ENCODE data around the gene HSPBAP1.

The HSPBAP1 gene

GRCh38 chr3:122793568-122794416 is at the start of gene HSPBAP1:
Gene HSPBAP1 (minus strand): TSS chr3:122793831. CDS start chr3:122793680, 151 bp downstream.
- TF ChIP-seq, protein P1, sequence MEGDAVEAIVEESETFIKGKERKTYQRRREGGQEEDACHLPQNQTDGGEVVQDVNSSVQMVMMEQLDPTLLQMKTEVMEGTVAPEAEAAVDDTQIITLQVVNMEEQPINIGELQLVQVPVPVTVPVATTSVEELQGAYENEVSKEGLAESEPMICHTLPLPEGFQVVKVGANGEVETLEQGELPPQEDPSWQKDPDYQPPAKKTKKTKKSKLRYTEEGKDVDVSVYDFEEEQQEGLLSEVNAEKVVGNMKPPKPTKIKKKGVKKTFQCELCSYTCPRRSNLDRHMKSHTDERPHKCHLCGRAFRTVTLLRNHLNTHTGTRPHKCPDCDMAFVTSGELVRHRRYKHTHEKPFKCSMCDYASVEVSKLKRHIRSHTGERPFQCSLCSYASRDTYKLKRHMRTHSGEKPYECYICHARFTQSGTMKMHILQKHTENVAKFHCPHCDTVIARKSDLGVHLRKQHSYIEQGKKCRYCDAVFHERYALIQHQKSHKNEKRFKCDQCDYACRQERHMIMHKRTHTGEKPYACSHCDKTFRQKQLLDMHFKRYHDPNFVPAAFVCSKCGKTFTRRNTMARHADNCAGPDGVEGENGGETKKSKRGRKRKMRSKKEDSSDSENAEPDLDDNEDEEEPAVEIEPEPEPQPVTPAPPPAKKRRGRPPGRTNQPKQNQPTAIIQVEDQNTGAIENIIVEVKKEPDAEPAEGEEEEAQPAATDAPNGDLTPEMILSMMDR (conservative IDR thresholded peaks at IDR 0.05; ENCODE audit: low read length) = no peak
- peak; percentile 84 for DNase-seq (ENCODE audit: low read depth)
- H3K4me3 ChIP-seq (ENCODE audit: low read length) = peak within 1 kb of the TSS; percentile 90

- TF ChIP-seq, protein P1 (conservative IDR thresholded peaks at IDR 0.05; ENCODE audit: low read length) = no peak
- no peak for DNase-seq (ENCODE audit: low read depth)
- no peak overlapping the region for H3K4me3 ChIP-seq (ENCODE audit: low read length)
Measured at GRCh38 chr3:122835590-122835989, 42.0 kb upstream of the HSPBAP1 start.

GRCh38 chr3:122828281-122828680 is 34.6 kb upstream of the HSPBAP1 start:
- H3K4me3 ChIP-seq (ENCODE audit: low read length) = no peak overlapping the region
- DNase-seq (ENCODE audit: low read depth) = no peak
- TF ChIP-seq, protein P1 (conservative IDR thresholded peaks at IDR 0.05; ENCODE audit: low read length) = no peak

- no peak for DNase-seq (ENCODE audit: low read depth)
- no peak overlapping the region for H3K4me3 ChIP-seq (ENCODE audit: low read length)
- TF ChIP-seq, protein P1 (conservative IDR thresholded peaks at IDR 0.05; ENCODE audit: low read length) = no peak
Measured at GRCh38 chr3:122826278-122826677, 32.6 kb upstream of the HSPBAP1 start.

DNA sequence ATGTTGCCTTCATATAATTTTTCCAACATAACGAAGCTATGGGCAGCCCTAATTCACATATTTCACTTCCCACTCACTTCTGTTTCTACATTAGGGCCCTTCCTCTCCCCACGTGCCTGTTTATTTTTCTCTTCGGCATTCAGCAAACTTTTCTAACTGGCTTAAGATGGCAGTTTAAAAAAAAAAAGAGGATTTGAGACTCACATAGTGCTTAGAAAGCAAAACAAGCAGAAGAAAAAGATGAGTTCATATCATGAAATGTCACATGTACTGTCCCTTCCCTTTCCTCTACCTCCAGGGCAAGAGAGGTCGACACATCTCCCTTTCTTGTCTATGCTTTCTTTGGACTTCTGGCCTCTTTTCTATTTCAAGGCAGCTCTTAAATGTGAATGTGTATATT is 31.8 kb upstream of the HSPBAP1 start:
- no peak overlapping the region for H3K4me3 ChIP-seq (ENCODE audit: low read length)
- TF ChIP-seq, protein P1 (conservative IDR thresholded peaks at IDR 0.05; ENCODE audit: low read length) = no peak
- no peak for DNase-seq (ENCODE audit: low read depth)

GRCh38 chr3:122824465-122825381 is 31.1 kb upstream of the HSPBAP1 start:
- TF ChIP-seq, protein P1 (conservative IDR thresholded peaks at IDR 0.05; ENCODE audit: low read length) = no peak
- no peak overlapping the region for H3K4me3 ChIP-seq (ENCODE audit: low read length)
- DNase-seq (ENCODE audit: low read depth) = peak; percentile 21
